HEK293 (cell line): ENCODE measurements around the gene TENT4A.

Experiments used
- CTCF ChIA-PET: fragments of 350-600 bp; formaldehyde crosslinking; extraction: SDS; loops from one replicate; lab custom pipeline; 2021; ENCODE audit warnings: antibody characterized with exemption; lab: Yijun Ruan, JAX
- POLR2A ChIA-PET: fragments of 300-600 bp; formaldehyde crosslinking; extraction: SDS; loops from one replicate; lab custom pipeline; 2020; ENCODE audit warnings: antibody characterized with exemption, inconsistent platforms; lab: Yijun Ruan, JAX
- H3K27ac ChIP-seq: fragments of 200-500 bp; sonication (Bioruptor generic); 2 replicates; pipeline ENCODE4 v1.5.1; 2014; ENCODE audit warnings: low read depth, low read length, control low read depth, inconsistent platforms; ENCODE audit errors: extremely low read depth
- H3K36me3 ChIP-seq, 2 experiments: fragments of 200-500 bp in 1 of 2; sonication (Bioruptor generic) in 1 of 2; 1 replicate in 1 of 2; 2 replicates in 1 of 2; pipeline ENCODE4 v1.5.1; 2014 to 2017; ENCODE audit warnings: inconsistent platforms in 2 of 2, low read length in 2 of 2; ENCODE audit not compliant: control insufficient read depth in 2 of 2, insufficient read depth in 1 of 2
- H3K4me1 ChIP-seq: fragments of 200-500 bp; sonication (Bioruptor generic); 2 replicates; pipeline ENCODE4 v1.5.1; 2014; ENCODE audit warnings: mild to moderate bottlenecking, low read length, inconsistent platforms; ENCODE audit not compliant: control insufficient read depth, insufficient read depth
- H3K4me3 ChIP-seq: 2 replicates; pipeline ENCODE4 v1.5.1; 2011; ENCODE audit warnings: low read depth, mild to moderate bottlenecking, control low read depth, low read length, moderate library complexity
- H3K9me3 ChIP-seq: fragments of 200-500 bp; sonication (Bioruptor generic); 2 replicates; pipeline ENCODE4 v1.5.1; 2014; ENCODE audit warnings: low read depth, low read length, inconsistent platforms; ENCODE audit not compliant: control insufficient read depth, insufficient read depth
- GFI1B ChIP-seq: fragments of 450-650 bp; formaldehyde crosslinking; IDR thresholded peaks from 2 replicates; pipeline ENCODE4 v1.5.1; 2016; ENCODE audit warnings: missing biosample characterization, missing genetic modification characterization
- GLI2 ChIP-seq: fragments of 450-650 bp; formaldehyde crosslinking; IDR thresholded peaks from 2 replicates; pipeline ENCODE4; 2017; ENCODE audit warnings: missing biosample characterization, missing genetic modification characterization, low read depth, borderline replicate concordance
- GLIS2 ChIP-seq: fragments of 450-650 bp; formaldehyde crosslinking; IDR thresholded peaks from 2 replicates; pipeline ENCODE4 v1.5.1; 2016; ENCODE audit warnings: missing biosample characterization, missing genetic modification characterization
- MYNN ChIP-seq: fragments of 450-650 bp; formaldehyde crosslinking; IDR thresholded peaks from 2 replicates; pipeline ENCODE4 v1.5.1; 2016; ENCODE audit warnings: missing biosample characterization, missing genetic modification characterization, borderline replicate concordance
- SP3 ChIP-seq: fragments of 450-650 bp; formaldehyde crosslinking; IDR thresholded peaks from 2 replicates; pipeline ENCODE4 v1.5.1; 2016; ENCODE audit warnings: missing biosample characterization, missing genetic modification characterization
- SP7 ChIP-seq: fragments of 450-650 bp; formaldehyde crosslinking; IDR thresholded peaks from 2 replicates; pipeline ENCODE4 v1.5.1; 2016; ENCODE audit warnings: missing biosample characterization, missing genetic modification characterization
- WT1 ChIP-seq: fragments of 450-650 bp; formaldehyde crosslinking; IDR thresholded peaks from 2 replicates; pipeline ENCODE4 v1.5.1; 2016; ENCODE audit warnings: missing biosample characterization, missing genetic modification characterization
- ZBTB48 ChIP-seq: fragments of 450-650 bp; formaldehyde crosslinking; IDR thresholded peaks from 2 replicates; pipeline ENCODE4 v1.5.1; 2016; ENCODE audit warnings: missing biosample characterization, missing genetic modification characterization
- ZFP41 ChIP-seq: fragments of 450-650 bp; formaldehyde crosslinking; IDR thresholded peaks from 2 replicates; pipeline ENCODE4 v1.5.1; 2016; ENCODE audit warnings: missing biosample characterization, missing genetic modification characterization, borderline replicate concordance
- ZNF10 ChIP-seq: fragments of 450-650 bp; formaldehyde crosslinking; IDR thresholded peaks from 2 replicates; pipeline ENCODE4 v1.5.1; 2017; ENCODE audit warnings: missing biosample characterization, missing genetic modification characterization
- ZNF132 ChIP-seq: fragments of 450-650 bp; formaldehyde crosslinking; IDR thresholded peaks from 2 replicates; pipeline ENCODE4 v1.5.1; 2017; ENCODE audit warnings: missing biosample characterization, missing genetic modification characterization, borderline replicate concordance
- ZNF146 ChIP-seq: fragments of 450-650 bp; formaldehyde crosslinking; IDR thresholded peaks from 2 replicates; pipeline ENCODE4 v1.5.1; 2016; ENCODE audit warnings: missing biosample characterization, missing genetic modification characterization
- ZNF223 ChIP-seq: fragments of 450-650 bp; formaldehyde crosslinking; IDR thresholded peaks from 2 replicates; pipeline ENCODE4 v1.5.1; 2016; ENCODE audit warnings: missing biosample characterization, missing genetic modification characterization
- ZNF521 ChIP-seq: fragments of 450-650 bp; formaldehyde crosslinking; IDR thresholded peaks from 2 replicates; pipeline ENCODE4 v1.5.1; 2017; ENCODE audit warnings: missing biosample characterization, mild to moderate bottlenecking, missing genetic modification characterization
- ZNF558 ChIP-seq: fragments of 450-650 bp; formaldehyde crosslinking; IDR thresholded peaks from 2 replicates; pipeline ENCODE4 v1.5.1; 2016; ENCODE audit warnings: missing biosample characterization, missing genetic modification characterization
- TF ChIP-seq, protein P1 (sequence below): fragments of 450-650 bp; formaldehyde crosslinking; IDR thresholded peaks from 2 replicates; pipeline ENCODE4 v1.5.1; 2016; ENCODE audit warnings: missing biosample characterization, missing genetic modification characterization, borderline replicate concordance
- TF ChIP-seq, protein P2 (sequence below): fragments of 450-650 bp; formaldehyde crosslinking; IDR thresholded peaks from 2 replicates; pipeline ENCODE4 v1.5.1; 2017; ENCODE audit warnings: missing biosample characterization, missing genetic modification characterization
- TF ChIP-seq, protein P3 (sequence below): fragments of 450-650 bp; formaldehyde crosslinking; IDR thresholded peaks from 2 replicates; pipeline ENCODE4 v1.5.0; 2017; ENCODE audit warnings: missing biosample characterization, missing genetic modification characterization, borderline replicate concordance
- TF ChIP-seq, protein P4 (sequence below): fragments of 450-650 bp; formaldehyde crosslinking; IDR thresholded peaks from 2 replicates; pipeline ENCODE4 v1.5.1; 2017; ENCODE audit warnings: missing biosample characterization, missing genetic modification characterization
- TF ChIP-seq, protein P5 (sequence below): fragments of 450-650 bp; formaldehyde crosslinking; IDR thresholded peaks from 2 replicates; pipeline ENCODE4; 2016; ENCODE audit warnings: missing biosample characterization, missing genetic modification characterization
- TF ChIP-seq, protein P6 (sequence below): fragments of 450-650 bp; formaldehyde crosslinking; IDR thresholded peaks from 2 replicates; pipeline ENCODE4 v1.5.1; 2016; ENCODE audit warnings: missing biosample characterization, missing genetic modification characterization
- TF ChIP-seq, protein P7 (sequence below): fragments of 450-650 bp; formaldehyde crosslinking; IDR thresholded peaks from 2 replicates; pipeline ENCODE4 v1.5.1; 2016; ENCODE audit warnings: missing biosample characterization, missing genetic modification characterization

The TENT4A gene

DNA sequence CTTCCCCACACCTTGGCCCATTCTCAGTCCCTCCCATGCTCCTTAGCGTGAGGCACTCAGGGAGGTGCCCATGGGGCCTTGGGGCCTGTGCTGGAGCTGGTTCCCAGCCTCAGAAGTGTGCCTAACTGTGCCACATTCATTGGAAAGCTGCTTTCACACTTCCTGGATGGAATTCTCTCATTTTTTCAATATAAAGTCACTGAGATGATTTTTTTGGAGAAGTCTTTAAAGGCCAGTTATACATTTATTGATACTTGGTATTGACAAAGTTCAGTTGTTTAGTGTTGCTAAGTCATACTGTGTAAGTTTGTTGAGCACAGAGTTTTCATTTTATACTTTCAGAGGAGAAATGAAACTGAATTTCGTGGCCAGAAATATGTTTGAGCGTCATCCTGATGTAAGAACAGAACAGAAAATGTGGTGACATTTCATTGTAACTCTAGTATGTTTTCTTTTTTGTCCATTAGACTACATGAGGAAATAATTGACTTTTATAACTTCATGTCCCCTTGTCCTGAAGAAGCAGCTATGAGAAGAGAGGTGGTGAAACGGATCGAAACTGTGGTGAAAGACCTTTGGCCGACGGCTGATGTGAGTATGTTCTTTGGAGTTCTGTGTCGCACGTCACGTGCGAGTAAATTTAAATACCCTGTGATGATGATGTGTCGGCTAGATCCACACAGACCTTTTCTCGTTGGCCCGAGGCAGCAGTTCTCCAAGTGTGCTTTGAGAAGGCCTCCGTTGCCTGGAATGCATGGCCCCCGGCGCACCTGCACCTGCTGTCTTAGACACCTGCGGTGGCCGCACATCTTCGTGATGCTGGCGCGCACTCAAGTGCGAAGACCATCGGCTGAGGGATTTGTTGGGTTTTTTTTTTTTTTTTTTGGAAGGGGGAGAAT, 24.1 kb downstream of the TENT4A start:
- peaks cover 30 to 71% of the 10 kb centered on the region in 2 experiments; a peak in 2 of 3 replicates for H3K36me3 ChIP-seq
- H3K4me1 ChIP-seq = peaks cover 10% of the 10 kb centered on the region
- CTCF ChIA-PET = interaction anchor here (1.4 kb wide), 1 partner anchor 8 kb away, joined by 6 read pairs; no protein-coding TSS in a partner anchor
- H3K27ac ChIP-seq = no peak overlapping the region
- no peaks in the 10 kb centered on the region for H3K9me3 ChIP-seq
- TF ChIP-seq, protein P1, sequence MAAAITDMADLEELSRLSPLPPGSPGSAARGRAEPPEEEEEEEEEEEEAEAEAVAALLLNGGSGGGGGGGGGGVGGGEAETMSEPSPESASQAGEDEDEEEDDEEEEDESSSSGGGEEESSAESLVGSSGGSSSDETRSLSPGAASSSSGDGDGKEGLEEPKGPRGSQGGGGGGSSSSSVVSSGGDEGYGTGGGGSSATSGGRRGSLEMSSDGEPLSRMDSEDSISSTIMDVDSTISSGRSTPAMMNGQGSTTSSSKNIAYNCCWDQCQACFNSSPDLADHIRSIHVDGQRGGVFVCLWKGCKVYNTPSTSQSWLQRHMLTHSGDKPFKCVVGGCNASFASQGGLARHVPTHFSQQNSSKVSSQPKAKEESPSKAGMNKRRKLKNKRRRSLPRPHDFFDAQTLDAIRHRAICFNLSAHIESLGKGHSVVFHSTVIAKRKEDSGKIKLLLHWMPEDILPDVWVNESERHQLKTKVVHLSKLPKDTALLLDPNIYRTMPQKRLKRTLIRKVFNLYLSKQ = no peak
- TF ChIP-seq GLI2 (tag by site-specific recombination) = no peak
- TF ChIP-seq ZNF10 = no peak
- no peak for TF ChIP-seq ZBTB48
- no peak for TF ChIP-seq ZFP41 (tag by site-specific recombination)
- TF ChIP-seq SP7 = no peak
- TF ChIP-seq, protein P2, sequence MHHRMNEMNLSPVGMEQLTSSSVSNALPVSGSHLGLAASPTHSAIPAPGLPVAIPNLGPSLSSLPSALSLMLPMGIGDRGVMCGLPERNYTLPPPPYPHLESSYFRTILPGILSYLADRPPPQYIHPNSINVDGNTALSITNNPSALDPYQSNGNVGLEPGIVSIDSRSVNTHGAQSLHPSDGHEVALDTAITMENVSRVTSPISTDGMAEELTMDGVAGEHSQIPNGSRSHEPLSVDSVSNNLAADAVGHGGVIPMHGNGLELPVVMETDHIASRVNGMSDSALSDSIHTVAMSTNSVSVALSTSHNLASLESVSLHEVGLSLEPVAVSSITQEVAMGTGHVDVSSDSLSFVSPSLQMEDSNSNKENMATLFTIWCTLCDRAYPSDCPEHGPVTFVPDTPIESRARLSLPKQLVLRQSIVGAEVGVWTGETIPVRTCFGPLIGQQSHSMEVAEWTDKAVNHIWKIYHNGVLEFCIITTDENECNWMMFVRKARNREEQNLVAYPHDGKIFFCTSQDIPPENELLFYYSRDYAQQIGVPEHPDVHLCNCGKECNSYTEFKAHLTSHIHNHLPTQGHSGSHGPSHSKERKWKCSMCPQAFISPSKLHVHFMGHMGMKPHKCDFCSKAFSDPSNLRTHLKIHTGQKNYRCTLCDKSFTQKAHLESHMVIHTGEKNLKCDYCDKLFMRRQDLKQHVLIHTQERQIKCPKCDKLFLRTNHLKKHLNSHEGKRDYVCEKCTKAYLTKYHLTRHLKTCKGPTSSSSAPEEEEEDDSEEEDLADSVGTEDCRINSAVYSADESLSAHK = no peak
- TF ChIP-seq ZNF558 (tag by site-specific recombination) = no peak
- TF ChIP-seq, protein P3, sequence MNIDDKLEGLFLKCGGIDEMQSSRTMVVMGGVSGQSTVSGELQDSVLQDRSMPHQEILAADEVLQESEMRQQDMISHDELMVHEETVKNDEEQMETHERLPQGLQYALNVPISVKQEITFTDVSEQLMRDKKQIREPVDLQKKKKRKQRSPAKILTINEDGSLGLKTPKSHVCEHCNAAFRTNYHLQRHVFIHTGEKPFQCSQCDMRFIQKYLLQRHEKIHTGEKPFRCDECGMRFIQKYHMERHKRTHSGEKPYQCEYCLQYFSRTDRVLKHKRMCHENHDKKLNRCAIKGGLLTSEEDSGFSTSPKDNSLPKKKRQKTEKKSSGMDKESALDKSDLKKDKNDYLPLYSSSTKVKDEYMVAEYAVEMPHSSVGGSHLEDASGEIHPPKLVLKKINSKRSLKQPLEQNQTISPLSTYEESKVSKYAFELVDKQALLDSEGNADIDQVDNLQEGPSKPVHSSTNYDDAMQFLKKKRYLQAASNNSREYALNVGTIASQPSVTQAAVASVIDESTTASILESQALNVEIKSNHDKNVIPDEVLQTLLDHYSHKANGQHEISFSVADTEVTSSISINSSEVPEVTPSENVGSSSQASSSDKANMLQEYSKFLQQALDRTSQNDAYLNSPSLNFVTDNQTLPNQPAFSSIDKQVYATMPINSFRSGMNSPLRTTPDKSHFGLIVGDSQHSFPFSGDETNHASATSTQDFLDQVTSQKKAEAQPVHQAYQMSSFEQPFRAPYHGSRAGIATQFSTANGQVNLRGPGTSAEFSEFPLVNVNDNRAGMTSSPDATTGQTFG (tag by site-specific recombination) = no peak
- no peak for TF ChIP-seq SP3
- TF ChIP-seq GLIS2 (tag by site-specific recombination) = no peak
- TF ChIP-seq, all 188 proteins: peak for 0
- H3K4me3 ChIP-seq = no peak overlapping the region
- POLR2A ChIA-PET = interaction anchor here (0.5 kb wide), 1 partner anchor 78 kb away, joined by 4 read pairs; no protein-coding TSS in a partner anchor

DNA sequence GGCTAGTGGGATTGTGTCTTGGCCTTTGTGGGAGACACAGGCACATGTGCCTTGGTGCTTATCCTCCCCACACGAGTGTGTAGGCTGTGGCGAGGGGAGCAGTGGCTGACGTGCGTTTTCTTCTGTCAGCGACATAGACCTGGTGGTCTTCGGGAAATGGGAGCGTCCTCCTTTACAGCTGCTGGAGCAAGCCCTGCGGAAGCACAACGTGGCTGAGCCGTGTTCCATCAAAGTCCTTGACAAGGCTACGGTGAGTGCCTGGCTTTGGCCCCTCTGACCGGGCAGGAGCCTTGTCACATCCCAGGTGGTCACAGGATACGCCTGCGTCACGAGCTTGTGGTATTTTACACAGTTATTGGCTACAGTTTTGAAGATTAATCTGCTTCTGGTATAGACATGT, 26.4 kb downstream of the TENT4A start:
- H3K4me1 ChIP-seq = no peaks in the 10 kb centered on the region
- H3K27ac ChIP-seq = no peak overlapping the region
- POLR2A ChIA-PET = no interaction called here
- H3K36me3 ChIP-seq = peaks cover 40 to 83% of the 10 kb centered on the region in 2 experiments
- CTCF ChIA-PET = no interaction called here
- no peaks in the 10 kb centered on the region for H3K9me3 ChIP-seq
- no peak for TF ChIP-seq GFI1B (tag by site-specific recombination)
- TF ChIP-seq, protein P4, sequence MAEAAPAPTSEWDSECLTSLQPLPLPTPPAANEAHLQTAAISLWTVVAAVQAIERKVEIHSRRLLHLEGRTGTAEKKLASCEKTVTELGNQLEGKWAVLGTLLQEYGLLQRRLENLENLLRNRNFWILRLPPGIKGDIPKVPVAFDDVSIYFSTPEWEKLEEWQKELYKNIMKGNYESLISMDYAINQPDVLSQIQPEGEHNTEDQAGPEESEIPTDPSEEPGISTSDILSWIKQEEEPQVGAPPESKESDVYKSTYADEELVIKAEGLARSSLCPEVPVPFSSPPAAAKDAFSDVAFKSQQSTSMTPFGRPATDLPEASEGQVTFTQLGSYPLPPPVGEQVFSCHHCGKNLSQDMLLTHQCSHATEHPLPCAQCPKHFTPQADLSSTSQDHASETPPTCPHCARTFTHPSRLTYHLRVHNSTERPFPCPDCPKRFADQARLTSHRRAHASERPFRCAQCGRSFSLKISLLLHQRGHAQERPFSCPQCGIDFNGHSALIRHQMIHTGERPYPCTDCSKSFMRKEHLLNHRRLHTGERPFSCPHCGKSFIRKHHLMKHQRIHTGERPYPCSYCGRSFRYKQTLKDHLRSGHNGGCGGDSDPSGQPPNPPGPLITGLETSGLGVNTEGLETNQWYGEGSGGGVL (tag by site-specific recombination) = no peak
- no peak for TF ChIP-seq WT1 (tag by site-specific recombination)
- no peak for TF ChIP-seq ZNF132 (tag by site-specific recombination)
- no peak for TF ChIP-seq ZNF146 (tag by site-specific recombination)
- TF ChIP-seq, protein P5, sequence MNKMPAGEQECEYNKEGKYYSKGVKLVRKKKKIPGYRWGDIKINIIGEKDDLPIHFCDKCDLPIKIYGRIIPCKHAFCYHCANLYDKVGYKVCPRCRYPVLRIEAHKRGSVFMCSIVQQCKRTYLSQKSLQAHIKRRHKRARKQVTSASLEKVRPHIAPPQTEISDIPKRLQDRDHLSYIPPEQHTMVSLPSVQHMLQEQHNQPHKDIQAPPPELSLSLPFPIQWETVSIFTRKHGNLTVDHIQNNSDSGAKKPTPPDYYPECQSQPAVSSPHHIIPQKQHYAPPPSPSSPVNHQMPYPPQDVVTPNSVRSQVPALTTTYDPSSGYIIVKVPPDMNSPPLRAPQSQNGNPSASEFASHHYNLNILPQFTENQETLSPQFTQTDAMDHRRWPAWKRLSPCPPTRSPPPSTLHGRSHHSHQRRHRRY (tag by site-specific recombination) = no peak
- TF ChIP-seq, protein P6, sequence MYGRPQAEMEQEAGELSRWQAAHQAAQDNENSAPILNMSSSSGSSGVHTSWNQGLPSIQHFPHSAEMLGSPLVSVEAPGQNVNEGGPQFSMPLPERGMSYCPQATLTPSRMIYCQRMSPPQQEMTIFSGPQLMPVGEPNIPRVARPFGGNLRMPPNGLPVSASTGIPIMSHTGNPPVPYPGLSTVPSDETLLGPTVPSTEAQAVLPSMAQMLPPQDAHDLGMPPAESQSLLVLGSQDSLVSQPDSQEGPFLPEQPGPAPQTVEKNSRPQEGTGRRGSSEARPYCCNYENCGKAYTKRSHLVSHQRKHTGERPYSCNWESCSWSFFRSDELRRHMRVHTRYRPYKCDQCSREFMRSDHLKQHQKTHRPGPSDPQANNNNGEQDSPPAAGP (tag by site-specific recombination) = no peak
- no peak for TF ChIP-seq MYNN
- no peak for TF ChIP-seq ZNF223 (tag by site-specific recombination)
- TF ChIP-seq, protein P7, sequence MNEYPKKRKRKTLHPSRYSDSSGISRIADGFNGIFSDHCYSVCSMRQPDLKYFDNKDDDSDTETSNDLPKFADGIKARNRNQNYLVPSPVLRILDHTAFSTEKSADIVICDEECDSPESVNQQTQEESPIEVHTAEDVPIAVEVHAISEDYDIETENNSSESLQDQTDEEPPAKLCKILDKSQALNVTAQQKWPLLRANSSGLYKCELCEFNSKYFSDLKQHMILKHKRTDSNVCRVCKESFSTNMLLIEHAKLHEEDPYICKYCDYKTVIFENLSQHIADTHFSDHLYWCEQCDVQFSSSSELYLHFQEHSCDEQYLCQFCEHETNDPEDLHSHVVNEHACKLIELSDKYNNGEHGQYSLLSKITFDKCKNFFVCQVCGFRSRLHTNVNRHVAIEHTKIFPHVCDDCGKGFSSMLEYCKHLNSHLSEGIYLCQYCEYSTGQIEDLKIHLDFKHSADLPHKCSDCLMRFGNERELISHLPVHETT (tag by site-specific recombination) = no peak
- no peak for TF ChIP-seq ZNF521 (tag by site-specific recombination)
- H3K4me3 ChIP-seq = no peak overlapping the region
